ENCODE data around the gene AUTS2. TPM values are rescaled to one million over a fixed set of nuclear protein-coding genes. Genes with fewer than 3 reads are reported as not detected.

AUTS2 gene
- total RNA-seq, 1 experiment from 2014 or later: 2.2 TPM

DNA sequence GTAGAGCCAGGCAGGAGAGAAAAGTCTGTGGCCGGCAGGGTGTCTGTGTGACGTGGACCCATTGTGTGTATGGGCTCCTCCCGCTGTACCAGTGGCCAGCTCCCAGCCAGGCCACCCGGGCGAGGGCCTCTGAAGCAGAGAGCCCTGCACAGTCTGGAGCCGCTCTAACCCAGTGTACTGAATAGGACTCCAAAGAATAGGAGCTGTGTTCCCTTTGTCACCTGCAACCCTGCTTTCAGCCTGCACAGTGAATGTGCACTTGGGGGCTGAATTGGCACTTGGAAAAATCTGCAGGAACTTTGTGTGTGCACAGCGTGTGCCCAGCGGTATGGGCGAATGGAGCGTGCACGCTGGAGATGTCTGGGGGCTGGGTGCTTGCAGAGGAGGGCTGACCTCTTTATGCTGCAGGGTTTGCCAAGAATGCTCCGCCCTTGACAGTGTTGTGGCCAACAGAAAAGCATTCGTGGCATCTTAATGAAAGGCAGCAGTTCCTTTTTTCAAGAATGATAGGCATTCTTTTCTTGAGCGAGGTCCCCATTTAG lies 216.2 kb downstream of the AUTS2 start:
- DNase-seq: no peak
- H3K4me3 ChIP-seq: no peak overlapping the region
- no peaks in the 10 kb centered on the region for H3K9me3 ChIP-seq

DNA sequence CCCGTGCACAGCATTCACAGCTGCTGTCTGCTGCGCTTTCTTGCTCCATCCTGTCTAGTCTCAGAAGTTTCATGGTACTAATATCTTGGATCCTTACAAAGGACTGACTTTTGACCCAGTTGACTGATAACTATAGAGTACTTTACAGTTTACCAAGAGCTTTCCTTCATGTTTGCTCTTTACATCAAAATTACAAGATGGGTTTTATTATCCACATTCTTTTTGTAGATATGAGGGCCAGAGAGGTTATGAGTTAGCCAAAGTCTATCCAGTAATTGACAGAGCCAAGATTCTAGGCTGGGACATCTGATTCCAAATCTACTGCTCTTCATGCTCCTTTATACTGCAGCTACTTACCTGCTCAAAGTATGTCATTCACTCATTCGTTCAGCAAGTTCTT lies 218.2 kb downstream of the AUTS2 start:
- H3K27me3 ChIP-seq: no peaks in the 10 kb centered on the region
- no peaks in the 10 kb centered on the region for H3K36me3 ChIP-seq
- DNase-seq: no peak
- no peak overlapping the region for H3K4me3 ChIP-seq
- no peaks in the 10 kb centered on the region for H3K9me3 ChIP-seq

More for the DNA sequence above, 216.2 kb downstream of the AUTS2 start:
- Histone ChIP-seq H3K27me3 (no peaks in the 10 kb centered on the region), H3K36me3 (no peaks in the 10 kb centered on the region)

DNA sequence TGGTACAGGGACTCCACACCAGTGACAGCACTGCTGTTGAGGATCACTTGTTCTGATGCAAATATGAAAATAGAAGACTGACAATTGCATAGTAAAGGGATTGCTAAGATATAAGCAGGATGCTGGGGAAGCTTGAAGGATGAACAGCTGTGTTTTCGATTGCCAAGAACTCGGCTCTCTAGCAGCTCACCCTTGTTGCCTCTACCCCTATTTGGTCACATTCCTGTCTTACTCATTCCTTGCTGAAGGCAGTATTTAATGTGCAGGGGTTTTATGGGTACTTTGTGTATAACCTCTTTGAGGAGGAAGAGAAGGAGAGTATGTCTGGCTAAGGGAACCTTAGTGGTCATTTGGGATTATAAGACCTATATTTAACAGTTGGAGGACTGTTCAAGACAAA lies 218.8 kb downstream of the AUTS2 start:
- H3K36me3 ChIP-seq: no peaks in the 10 kb centered on the region
- DNase-seq: peak; percentile 29
- H3K27me3 ChIP-seq: no peaks in the 10 kb centered on the region
- H3K9me3 ChIP-seq: no peaks in the 10 kb centered on the region
- H3K4me3 ChIP-seq: no peak overlapping the region

DNA sequence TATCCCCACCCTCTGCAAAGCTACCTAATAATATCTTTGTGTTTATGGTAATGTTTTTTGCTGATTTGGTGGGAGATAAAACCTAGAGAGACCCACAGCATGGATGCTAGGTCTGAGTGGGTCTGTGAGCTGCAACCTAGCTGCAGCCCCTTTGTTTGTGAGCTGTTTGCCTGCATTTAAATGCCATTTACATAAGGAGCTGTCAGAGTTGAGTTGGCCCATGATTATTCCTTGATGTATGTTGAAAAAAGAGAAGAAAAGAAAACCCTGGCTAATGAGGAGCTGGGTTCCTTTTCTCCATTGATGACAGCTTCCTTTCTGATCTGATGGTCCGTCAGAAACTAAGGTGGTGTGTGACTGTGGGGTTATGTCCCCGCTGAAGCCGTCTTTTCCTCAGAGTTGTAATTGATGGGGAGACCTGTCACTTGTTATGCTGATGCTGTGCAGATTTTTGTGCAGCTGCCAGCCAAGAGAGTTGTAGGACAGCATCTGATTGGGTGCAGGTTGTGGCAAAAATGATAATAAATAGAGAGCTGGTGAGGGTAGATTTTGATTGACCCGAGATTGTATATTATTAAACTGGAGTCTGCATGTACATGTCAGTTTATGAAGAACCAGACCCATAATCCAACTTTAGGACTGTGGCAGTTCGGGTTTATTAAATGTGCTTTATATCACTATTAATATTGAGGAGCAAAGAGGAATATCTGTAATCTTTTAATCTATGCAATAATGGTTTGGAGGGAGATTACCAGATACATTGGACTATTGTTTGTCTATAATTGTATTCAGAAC lies 219.8 kb downstream of the AUTS2 start:
- no peaks in the 10 kb centered on the region for H3K36me3 ChIP-seq
- H3K27me3 ChIP-seq: no peaks in the 10 kb centered on the region
- H3K4me3 ChIP-seq: no peak overlapping the region
- no peaks in the 10 kb centered on the region for H3K9me3 ChIP-seq
- no peak for DNase-seq

DNA sequence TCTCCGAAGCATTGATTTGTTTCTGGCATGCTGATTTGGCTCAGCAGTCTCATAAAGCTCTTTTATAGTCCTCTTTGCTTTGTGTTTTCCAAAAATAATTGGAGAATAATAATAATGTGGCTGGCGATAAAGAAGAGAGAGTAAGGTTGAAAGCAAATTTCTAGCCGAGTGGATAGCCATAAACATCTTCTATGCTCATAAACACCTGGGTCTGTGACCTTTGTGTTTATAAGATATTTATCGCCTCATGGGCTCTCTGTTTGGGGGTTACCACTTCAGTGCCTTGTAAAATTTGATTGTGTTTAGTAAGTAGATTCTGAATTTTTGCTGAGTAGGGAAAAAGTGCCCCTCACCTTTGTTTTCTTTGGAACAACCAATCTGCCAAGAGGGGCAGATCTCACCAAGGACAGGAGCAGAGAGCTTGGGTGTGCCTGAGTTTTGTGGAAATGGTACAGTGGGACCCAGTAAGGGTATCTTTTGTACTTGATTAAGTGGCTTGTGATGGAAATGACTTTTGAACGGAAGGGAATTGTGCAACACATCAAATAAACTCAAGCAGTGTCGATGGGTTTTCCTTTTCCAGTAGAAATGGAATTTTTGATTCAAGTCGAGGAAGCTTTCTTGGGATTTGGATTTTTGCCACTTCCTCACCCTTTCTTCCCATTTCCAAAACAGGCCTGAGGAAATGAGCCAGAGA lies 220.5 kb downstream of the AUTS2 start:
- Histone ChIP-seq H3K36me3 (no peaks in the 10 kb centered on the region), H3K9me3 (no peaks in the 10 kb centered on the region), H3K4me3 (no peak overlapping the region), H3K27me3 (no peaks in the 10 kb centered on the region)
- DNase-seq: no peak

DNA sequence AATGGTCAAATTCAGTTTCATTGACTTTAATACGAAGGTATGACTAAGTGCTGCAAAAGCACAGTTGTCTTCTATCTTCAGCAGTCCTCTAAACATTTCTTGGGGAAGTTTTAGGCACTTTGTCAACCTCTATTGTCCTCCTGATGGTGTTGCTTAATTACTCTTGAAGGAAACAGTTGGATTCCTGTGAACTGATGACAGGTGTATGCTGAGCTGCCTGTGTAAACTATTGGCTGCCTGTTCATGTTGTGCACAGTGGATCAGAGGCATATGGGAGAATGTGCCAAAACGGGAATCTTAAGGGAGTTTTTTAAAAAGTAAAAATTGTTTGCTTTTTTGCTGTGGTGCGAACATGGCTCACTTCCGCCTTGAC lies 221.0 kb downstream of the AUTS2 start:
- Histone ChIP-seq H3K9me3 (no peaks in the 10 kb centered on the region), H3K27me3 (no peaks in the 10 kb centered on the region), H3K36me3 (no peaks in the 10 kb centered on the region), H3K4me3 (no peak overlapping the region)
- DNase-seq: no peak

DNA sequence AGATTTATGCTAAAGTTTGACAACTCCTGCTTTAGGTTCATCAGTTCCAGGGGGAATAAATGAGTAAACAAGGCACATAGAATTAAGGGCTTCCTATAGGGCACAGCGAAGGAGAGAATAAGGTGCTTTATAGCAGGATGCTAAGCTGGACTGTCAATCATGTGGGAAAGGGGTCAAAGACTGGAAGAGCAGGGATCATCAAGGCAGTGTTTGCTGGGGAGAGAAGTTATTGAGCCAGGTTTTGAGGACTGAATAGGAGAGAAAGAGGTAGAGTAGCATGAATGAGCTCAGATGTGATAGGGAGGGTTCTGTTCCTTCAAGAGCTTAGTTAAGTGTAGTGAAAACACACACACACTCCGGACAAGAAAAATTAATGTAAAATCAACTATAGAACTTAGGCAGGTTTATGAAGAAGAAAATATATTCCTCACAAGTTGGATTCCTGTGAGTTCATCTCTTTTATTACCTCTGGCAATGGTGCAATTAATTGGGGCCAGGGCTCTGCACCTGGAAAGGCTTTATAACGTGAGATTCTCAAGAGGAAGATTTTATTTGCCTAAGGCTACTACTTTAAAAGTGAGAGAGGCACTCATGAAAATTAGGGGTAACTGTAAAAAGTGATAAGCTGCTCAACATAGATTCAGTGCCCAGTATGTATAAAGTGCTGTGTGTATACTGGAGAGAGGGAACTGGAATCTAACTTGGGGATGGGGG lies 222.4 kb downstream of the AUTS2 start:
- Histone ChIP-seq H3K4me3 (no peak overlapping the region), H3K36me3 (no peaks in the 10 kb centered on the region), H3K9me3 (no peaks in the 10 kb centered on the region), H3K27me3 (no peaks in the 10 kb centered on the region)
- no peak for DNase-seq

DNA sequence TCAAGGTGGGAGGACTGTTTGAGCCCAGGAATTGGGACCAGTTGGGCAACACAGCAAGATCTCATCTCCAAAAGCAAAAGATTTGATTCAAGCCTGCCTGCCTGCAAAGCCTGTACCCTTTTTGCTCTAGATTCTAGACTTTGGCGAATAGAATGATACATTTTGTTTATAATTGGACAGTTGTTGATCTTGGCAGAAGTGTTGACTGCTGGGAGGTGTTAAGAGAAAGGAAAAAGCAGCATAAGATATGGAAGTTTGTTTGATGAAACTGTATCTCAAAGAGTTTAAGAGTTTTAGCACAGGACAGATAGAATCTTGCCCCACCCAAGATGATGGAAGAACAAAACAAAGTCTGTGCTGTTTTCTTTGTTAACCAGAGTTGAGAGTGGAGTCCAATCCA lies 224.1 kb downstream of the AUTS2 start:
- Histone ChIP-seq H3K9me3 (no peaks in the 10 kb centered on the region), H3K4me3 (no peak overlapping the region), H3K36me3 (no peaks in the 10 kb centered on the region), H3K27me3 (no peaks in the 10 kb centered on the region)
- no peak for DNase-seq

DNA sequence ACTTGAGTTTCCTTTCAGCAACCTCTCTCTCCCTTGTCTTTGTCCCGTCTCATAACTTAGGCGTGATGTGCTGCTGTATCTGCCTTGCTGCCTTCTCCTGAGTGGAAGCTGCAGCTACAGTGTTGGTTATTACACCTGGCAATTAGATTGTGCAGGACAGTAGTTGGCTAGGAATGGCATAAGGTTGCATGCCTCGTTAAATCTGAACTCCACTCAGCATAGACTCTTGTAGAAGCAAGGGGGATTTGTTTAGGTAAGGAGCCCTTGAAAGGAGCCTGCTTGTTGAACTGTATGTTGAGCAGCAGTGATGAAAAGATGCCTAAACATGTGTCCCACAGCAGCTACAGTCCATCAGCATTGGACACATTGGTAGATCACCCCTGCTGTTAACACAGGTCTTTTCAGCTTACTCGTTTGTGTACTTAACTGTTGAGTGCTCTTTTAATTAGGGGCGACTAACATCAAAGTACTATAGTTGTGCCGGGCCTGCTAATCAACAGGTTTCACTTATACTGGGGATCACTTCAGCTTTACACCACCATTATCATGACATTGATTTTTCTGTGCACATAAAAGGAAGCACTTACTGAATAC lies 225.0 kb downstream of the AUTS2 start:
- H3K36me3 ChIP-seq: no peaks in the 10 kb centered on the region
- no peak for DNase-seq
- no peaks in the 10 kb centered on the region for H3K27me3 ChIP-seq
- H3K4me3 ChIP-seq: no peak overlapping the region
- H3K9me3 ChIP-seq: no peaks in the 10 kb centered on the region

DNA sequence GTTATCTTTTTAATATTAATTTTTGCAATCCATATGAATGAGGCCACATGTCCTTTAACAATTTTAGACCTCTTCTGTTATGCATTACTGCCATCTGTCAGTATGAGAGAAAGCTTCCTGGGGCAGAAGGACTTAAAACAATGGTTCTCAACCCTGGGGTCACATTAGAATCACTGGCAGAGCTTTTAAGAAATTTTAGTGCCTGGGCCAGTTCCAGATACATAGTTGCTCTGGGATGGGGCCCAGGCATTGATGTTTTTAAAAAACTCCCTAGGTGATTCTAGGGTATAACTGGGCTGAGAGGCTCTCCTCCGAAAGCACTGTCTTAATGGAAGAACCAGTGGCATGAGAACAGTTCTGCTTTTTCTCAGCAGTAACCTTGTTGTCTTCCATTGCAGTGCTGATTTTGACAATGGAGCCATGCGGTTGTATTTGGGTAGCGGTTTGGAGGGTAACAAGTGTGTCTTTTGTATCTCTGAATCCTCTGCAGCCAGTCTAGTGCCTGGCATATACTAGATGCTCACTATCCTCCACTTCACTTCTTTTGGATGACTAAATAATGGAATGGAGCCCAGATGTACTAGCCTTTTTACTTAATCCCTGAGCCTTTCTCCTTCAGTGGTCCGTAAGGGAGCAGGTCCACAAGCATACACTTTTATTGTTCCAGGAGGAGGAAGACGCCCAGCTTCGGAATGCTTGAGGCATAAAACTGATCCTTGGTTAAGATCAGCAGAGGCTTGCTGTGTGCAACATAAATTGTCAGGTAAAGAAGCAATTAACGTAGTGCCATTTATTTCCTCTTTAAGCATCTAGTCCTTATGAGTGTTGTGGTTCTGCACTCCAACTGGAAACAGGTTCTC lies 227.1 kb downstream of the AUTS2 start:
- Histone ChIP-seq H3K9me3 (no peaks in the 10 kb centered on the region), H3K4me3 (no peak overlapping the region), H3K36me3 (no peaks in the 10 kb centered on the region), H3K27me3 (no peaks in the 10 kb centered on the region)
- no peak for DNase-seq

DNA sequence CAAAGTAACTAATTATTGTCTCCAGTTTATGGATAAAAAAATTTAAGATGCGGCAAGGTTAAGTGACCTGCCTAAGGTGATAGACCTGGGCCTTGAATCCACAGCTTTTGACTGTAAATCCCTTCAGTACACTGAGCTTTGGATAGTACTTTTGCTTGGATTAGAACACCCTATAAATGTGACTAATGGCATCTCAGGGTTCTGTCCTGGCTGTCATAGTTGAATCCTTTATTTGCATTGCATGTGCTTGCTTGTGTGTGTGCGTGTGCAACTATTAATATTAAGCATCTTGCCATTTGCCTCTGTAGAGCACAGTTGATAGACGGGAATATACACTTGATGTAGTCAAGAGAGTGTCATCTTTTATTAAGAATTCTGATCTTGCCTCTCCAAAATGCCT lies 228.0 kb downstream of the AUTS2 start:
- Histone ChIP-seq H3K9me3 (no peaks in the 10 kb centered on the region), H3K4me3 (no peak overlapping the region), H3K36me3 (no peaks in the 10 kb centered on the region), H3K27me3 (no peaks in the 10 kb centered on the region)
- DNase-seq: no peak

DNA sequence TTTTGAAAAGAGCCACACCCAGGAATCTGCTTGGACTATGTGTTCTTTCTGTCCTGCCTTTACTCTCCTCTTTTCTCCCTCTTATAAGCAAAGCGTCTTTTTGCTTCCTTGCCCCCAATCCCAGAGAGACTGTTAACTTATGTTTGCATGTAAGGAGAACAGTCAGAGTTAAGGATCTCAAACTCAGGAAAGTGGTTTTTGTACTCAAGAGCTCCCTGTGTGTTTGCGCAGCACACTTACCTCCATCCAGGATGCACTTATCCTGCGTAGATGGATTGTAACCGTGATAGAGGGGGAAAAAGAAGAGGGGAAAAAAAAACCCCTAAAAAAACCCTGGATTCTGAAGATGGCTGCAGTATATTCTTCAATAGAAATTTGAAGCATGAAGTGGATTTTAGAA lies 228.9 kb downstream of the AUTS2 start:
- no peaks in the 10 kb centered on the region for H3K9me3 ChIP-seq
- DNase-seq: no peak
- no peaks in the 10 kb centered on the region for H3K27me3 ChIP-seq
- no peak overlapping the region for H3K4me3 ChIP-seq
- no peaks in the 10 kb centered on the region for H3K36me3 ChIP-seq

DNA sequence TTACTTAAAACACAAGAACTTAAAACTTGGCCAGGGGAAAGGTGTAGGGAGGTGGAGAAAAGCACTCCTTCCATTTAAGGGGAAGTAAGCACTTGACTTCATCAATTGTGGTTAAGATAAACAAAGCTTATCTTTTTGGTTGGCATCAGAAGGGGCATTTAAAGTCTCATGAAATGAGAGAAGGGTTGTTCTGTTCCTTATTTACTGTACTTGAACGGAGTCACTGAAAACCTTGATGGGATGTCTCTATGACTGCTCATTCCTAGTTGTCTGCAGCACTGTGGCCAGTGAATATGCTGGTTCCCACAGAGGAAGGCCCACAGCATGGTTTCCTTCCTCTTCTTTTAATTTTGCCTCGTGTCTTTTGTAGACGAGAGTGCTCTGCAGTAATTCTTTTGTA lies 229.3 kb downstream of the AUTS2 start:
- DNase-seq: no peak
- H3K9me3 ChIP-seq: no peaks in the 10 kb centered on the region
- H3K27me3 ChIP-seq: no peaks in the 10 kb centered on the region
- no peaks in the 10 kb centered on the region for H3K36me3 ChIP-seq
- H3K4me3 ChIP-seq: no peak overlapping the region

DNA sequence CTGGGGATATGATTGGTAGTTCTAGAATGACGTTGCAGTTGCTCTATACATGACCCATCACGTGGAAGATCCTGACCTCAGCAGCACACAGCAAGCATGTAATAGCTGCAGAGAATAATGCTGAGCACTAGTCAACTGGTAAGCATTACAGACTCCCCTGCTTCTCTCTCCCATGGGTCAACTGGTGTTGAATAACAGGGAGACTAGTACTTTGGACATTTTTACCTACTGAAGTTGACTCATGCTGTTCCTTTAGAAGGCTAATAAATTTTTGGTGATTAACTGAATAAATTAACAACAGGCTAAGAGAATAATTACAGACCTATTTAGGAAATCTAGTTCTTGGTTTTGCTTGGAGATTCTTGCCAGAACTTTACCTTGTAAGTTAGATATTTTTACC lies 234.1 kb downstream of the AUTS2 start:
- DNase-seq: no peak
- Histone ChIP-seq H3K36me3 (no peaks in the 10 kb centered on the region), H3K4me3 (no peak overlapping the region), H3K9me3 (no peaks in the 10 kb centered on the region), H3K27me3 (no peaks in the 10 kb centered on the region)

DNA sequence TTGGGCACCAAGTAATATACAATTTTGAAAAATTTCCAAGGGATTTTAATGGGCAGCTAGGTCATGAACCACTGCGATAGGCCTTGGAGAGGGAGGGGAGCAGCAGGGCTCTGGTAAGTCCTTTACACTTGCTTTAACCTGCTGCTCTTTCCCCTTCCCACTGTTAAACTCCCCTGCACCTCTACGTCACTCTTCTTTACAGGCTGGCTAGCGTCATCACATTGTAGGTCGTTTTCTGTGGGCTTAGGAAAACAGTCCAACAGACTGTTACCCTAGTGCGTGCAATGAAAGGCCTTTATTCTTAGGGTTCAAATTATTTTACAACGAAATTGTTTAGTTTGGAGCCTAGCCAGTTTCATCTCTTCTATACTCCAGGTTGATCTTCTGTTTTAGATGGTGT lies 235.7 kb downstream of the AUTS2 start:
- no peak overlapping the region for H3K4me3 ChIP-seq
- H3K9me3 ChIP-seq: no peaks in the 10 kb centered on the region
- no peaks in the 10 kb centered on the region for H3K36me3 ChIP-seq
- H3K27me3 ChIP-seq: no peaks in the 10 kb centered on the region
- DNase-seq: no peak

DNA sequence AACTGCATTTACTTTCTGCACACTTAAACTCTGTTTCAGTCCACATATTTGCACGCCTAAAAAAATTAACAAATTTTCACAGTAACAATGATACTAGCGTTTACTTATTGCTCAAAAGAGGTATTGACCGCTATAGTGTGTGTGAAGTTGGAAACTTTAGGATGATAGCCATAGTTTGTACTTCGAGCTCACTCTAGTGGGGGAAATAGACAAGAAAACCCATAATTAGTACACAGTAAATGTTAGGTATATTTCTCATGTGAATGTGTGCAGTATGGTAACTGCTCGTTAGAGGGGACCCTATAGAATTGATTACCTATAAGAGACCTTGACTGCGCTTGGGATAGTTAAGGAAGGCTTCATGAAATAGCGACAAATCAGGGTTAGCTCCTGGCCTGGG lies 238.4 kb downstream of the AUTS2 start:
- Histone ChIP-seq H3K27me3 (no peaks in the 10 kb centered on the region), H3K9me3 (no peaks in the 10 kb centered on the region), H3K4me3 (no peak overlapping the region), H3K36me3 (no peaks in the 10 kb centered on the region)
- DNase-seq: no peak

All from MG63 (cell line).